GM12878 (cell line): ENCODE measurements around the gene TNFAIP3. TPM values are rescaled to one million over a fixed set of nuclear protein-coding genes. Genes with fewer than 3 reads are reported as not detected.
A peak's percentile ranks its signal among the peaks of the same experiment; 100 is the strongest.

Experiments
- ATAC-seq: fragments of 200-7000 bp; cut with Tn5 transposase; 3 replicates; pipeline ENCODE4 v1.9.1; 2020; ENCODE audit warnings: mild to moderate bottlenecking, moderate library complexity
- BruUV-seq: library from RNA; stranded (reverse); fragments of 400-500 nt; replicated peaks from 2 replicates; lab custom pipeline; 2021; lab: Mats Ljungman, UMichigan
- CTCF ChIA-PET: fragments of 300-600 bp; sonication (Branson Sonifier 250); formaldehyde crosslinking; extraction: SDS; loops from one replicate; lab custom pipeline; 2021; ENCODE audit warnings: inconsistent platforms; lab: Yijun Ruan, JAX
- POLR2A ChIA-PET: fragments of 350-600 bp; formaldehyde crosslinking; extraction: SDS; loops from one replicate; lab custom pipeline; 2021; ENCODE audit warnings: inconsistent platforms; lab: Charles Lee
- RAD21 ChIA-PET: fragments of 300-600 bp; sonication (Branson Sonifier 250); formaldehyde crosslinking; loops from one replicate; lab custom pipeline; 2023; ENCODE audit warnings: antibody characterized with exemption; ENCODE audit not compliant: unreplicated experiment; lab: Charles Lee
- SMC1A ChIA-PET: fragments of 300-600 bp; sonication (Branson Sonifier 250); formaldehyde crosslinking; loops from one replicate; lab custom pipeline; 2023; ENCODE audit not compliant: unreplicated experiment, uncharacterized antibody; lab: Charles Lee
- DNase-seq: peaks from one replicate; pipeline ENCODE4 v3.0.0-alpha.2; 2011; ENCODE audit warnings: low read depth, low spot score
- FAIRE-seq: peaks from 3 replicates; lab custom pipeline; 2011; peaks lifted over from hg19 to GRCh38; lab: Jason Lieb, UNC
- H2AFZ ChIP-seq: 2 replicates; pipeline ENCODE4 v1.6.0; 2011; ENCODE audit warnings: low read depth, low read length, control low read depth; ENCODE audit not compliant: control insufficient read depth
- H3K27ac ChIP-seq: 2 replicates; pipeline ENCODE4 v1.5.1; 2011; ENCODE audit warnings: control low read depth; ENCODE audit not compliant: control insufficient read depth, insufficient read depth
- H3K27me3 ChIP-seq, 2 experiments: replicated peaks in 1 of 2; 2 replicates each; pipeline versions ENCODE4 v1.6.0 to v1.6.1; 2011; ENCODE audit warnings: low read length in 1 of 2; ENCODE audit not compliant: control insufficient read depth in 2 of 2, insufficient read depth in 2 of 2
- H3K36me3 ChIP-seq, 2 experiments: 2 replicates each; pipeline ENCODE4 v1.5.1; 2011; ENCODE audit warnings: low read length in 1 of 2; ENCODE audit not compliant: control insufficient read depth in 2 of 2, insufficient read depth in 2 of 2
- H3K4me1 ChIP-seq: 2 replicates; pipeline ENCODE4 v1.6.1; 2011; ENCODE audit warnings: mild to moderate bottlenecking, low read length, moderate library complexity, mixed read lengths; ENCODE audit not compliant: control insufficient read depth, insufficient read depth
- H3K4me2 ChIP-seq: 2 replicates; pipeline ENCODE4 v1.6.0; 2011; ENCODE audit warnings: control low read depth; ENCODE audit not compliant: control insufficient read depth, insufficient read depth
- H3K4me3 ChIP-seq: fragments of 200-600 bp; sonication (generic); 2 replicates; pipeline ENCODE4 v1.5.1; 2016
- H3K79me2 ChIP-seq: 2 replicates; pipeline ENCODE4 v1.6.0; 2011; ENCODE audit warnings: low read length; ENCODE audit not compliant: control insufficient read depth, insufficient read depth
- H3K9ac ChIP-seq: 2 replicates; pipeline ENCODE4 v1.8.0; 2011; ENCODE audit warnings: low read length, control low read depth, mixed read lengths; ENCODE audit not compliant: control insufficient read depth, insufficient read depth
- H3K9me3 ChIP-seq: replicated peaks from 3 replicates; pipeline ENCODE4 v1.5.1; 2011; ENCODE audit warnings: mild to moderate bottlenecking, low read length; ENCODE audit not compliant: control insufficient read depth, insufficient read depth
- H4K20me1 ChIP-seq: 2 replicates; pipeline ENCODE4 v1.6.0; 2011; ENCODE audit not compliant: control insufficient read depth, insufficient read depth
- ATF2 ChIP-seq: IDR thresholded peaks from 2 replicates; pipeline ENCODE4 v1.6.1; 2012; ENCODE audit warnings: low read length, inconsistent platforms
- BCL11A ChIP-seq: IDR thresholded peaks from 2 replicates; pipeline ENCODE4 v1.6.1; 2011; ENCODE audit warnings: low read depth, low read length
- CTCF ChIP-seq, 3 experiments: IDR thresholded peaks in 2 of 3; conservative IDR thresholded peaks in 1 of 3; 2 replicates each; pipeline ENCODE4 v1.5.1; 2011; ENCODE audit warnings: low read depth in 3 of 3, low read length in 3 of 3, mild to moderate bottlenecking in 3 of 3, control low read depth in 2 of 3, moderate library complexity in 2 of 3, inconsistent platforms in 1 of 3, mixed read lengths in 1 of 3; ENCODE audit not compliant: control insufficient read depth in 2 of 3, insufficient read depth in 1 of 3; ENCODE audit errors: extremely low read depth in 1 of 3
- EP300 ChIP-seq, 2 experiments: fragments of 150-350 bp in 1 of 2; IDR thresholded peaks; 2 replicates each; pipeline ENCODE4 v1.6.1; 2011 to 2012; ENCODE audit warnings: low read depth in 2 of 2, low read length in 2 of 2, borderline replicate concordance in 1 of 2, improper control_type of control experiment in 1 of 2, inconsistent platforms in 1 of 2; ENCODE audit not compliant: control insufficient read depth in 1 of 2
- SP1 ChIP-seq: IDR thresholded peaks from one replicate; pipeline ENCODE4 v1.6.1; 2011; ENCODE audit warnings: low read depth, low read length
- TARDBP ChIP-seq: IDR thresholded peaks from 2 replicates; pipeline ENCODE4 v1.6.1; 2016; ENCODE audit warnings: borderline replicate concordance
- ZBTB4 ChIP-seq: fragments of 450-650 bp; formaldehyde crosslinking; IDR thresholded peaks from 2 replicates; pipeline ENCODE4 v1.4.0; 2022; ENCODE audit warnings: mild to moderate bottlenecking, moderate library complexity
- WGBS: methylation state at CpG from one replicate; pipeline ENCODE4 v1.1.6; 2016; ENCODE audit warnings: low lambda C conversion rate; ENCODE audit not compliant: insufficient replicate concordance, insufficient coverage; ENCODE audit errors: missing lambda C conversion rate; 5-methylcytosine and 5-hydroxymethylcytosine counted together
- in situ Hi-C: fragments of 300-500 bp; cut with MboI; formaldehyde crosslinking; loops from 9 replicates; pipeline ENCODE4 v1.14.3; 2018; ENCODE audit warnings: mixed read lengths
- intact Hi-C: fragments of 100-400 bp; cut with micrococcal nuclease; formaldehyde crosslinking; loops from one replicate; pipeline ENCODE4 v1.14.2; 2022; ENCODE audit not compliant: unreplicated experiment
- polyA plus RNA-seq, 11 experiments: library from polyadenylated mRNA; depleted of rRNA in 4 of 11; unstranded in 6 of 11; stranded (reverse) in 5 of 11; fragments of >200 nt; fragmentation: Nextera tagmentation in 4 of 11; fragmentation: Illumina TruSeq in 1 of 11; extraction: Ambion mirVana in 4 of 11; extraction: Trizol in 1 of 11; gene quantifications; 1 replicate in 1 of 11; 2 replicates in 10 of 11; pipeline versions ENCODE4 v1.2.1 to v1.2.3, GENCODE V29; 2011 to 2016; ENCODE audit warnings: inconsistent platforms in 2 of 11, missing spikeins in 2 of 11, low read depth in 1 of 11
- total RNA-seq, 4 experiments: library from RNA; depleted of rRNA in 3 of 4; stranded (reverse); fragments of >200 nt in 3 of 4; fragmentation: Illumina TruSeq in 1 of 4; extraction: Trizol in 1 of 4; gene quantifications; 2 replicates each; pipeline versions ENCODE4 v1.2.1 to v1.2.3, GENCODE V29; 2013 to 2021

The TNFAIP3 gene
- total and polyA plus RNA-seq, 10 of the 15 experiments (the other 5 are each of a cell fraction or from before 2014, with no cell fraction given), result 18.0 to 350 (median 127) TPM

GRCh38 chr6:137877113-137877512 lies 10.1 kb downstream of the TNFAIP3 start:
- BruUV-seq, result no TSS peak
- Histone ChIP-seq H4K20me1 (no peaks in the 10 kb centered on the region; the same call in 1 of the 2 replicates), H3K4me1 (peaks cover 10% of the 10 kb centered on the region; the same call in 1 of the 2 replicates), H3K4me3 (peak overlapping the region; percentile 56), H3K27me3 (no peaks in the 10 kb centered on the region), H3K36me3 (peaks cover 50 to 81% of the 10 kb centered on the region in 2 experiments), H3K9ac (peak overlapping the region; percentile 35; the same call in 1 of the 2 replicates), H3K27ac (0 out of 2 replicates have a peak overlapping the region, but pooled peaks have one; percentile 28), H3K9me3 (no peaks in the 10 kb centered on the region), H3K79me2 (peaks cover 94% of the 10 kb centered on the region), H2AFZ (no peak overlapping the region), H3K4me2 (peak overlapping the region; percentile 36)
- RAD21 ChIA-PET, result interaction anchor here (0.8 to 20.6 kb wide), 18 partner anchors 9 to 789 kb away, joined by 3 to 774 read pairs (median 7); partner anchors contain the start of gene TNFAIP3
- CTCF ChIA-PET, result interaction anchor here (0.8 to 24.0 kb wide), 14 partner anchors 8 to 171 kb away, joined by 3 to 712 read pairs (median 4); no protein-coding TSS in a partner anchor
- intact Hi-C loops, result no loop called here
- SMC1A ChIA-PET, result interaction anchor here (0.6 to 30.6 kb wide), 25 partner anchors 8 to 180 kb away, joined by 3 to 1237 read pairs (median 4); partner anchors contain the start of gene TNFAIP3
- whole genome bisulfite sequencing, result 87% methylated on average over 3 of the region's 3 CpGs
- no peak for DNase-seq
- ATAC-seq, result no peak
- POLR2A ChIA-PET, result interaction anchor here (0.7 to 3.7 kb wide), 12 partner anchors 10 to 73 kb away, joined by 3 to 41 read pairs (median 5); no protein-coding TSS in a partner anchor
- no peak for TF ChIP-seq SP1
- TF ChIP-seq BCL11A, result no peak
- no peak for TF ChIP-seq EP300 (IDR thresholded peaks at IDR 0.05; ENCODE audit: borderline replicate concordance in 1 of 2, control insufficient read depth in 1 of 2, low read depth in 2 of 2, low read length in 2 of 2)
- TF ChIP-seq TARDBP, result no peak
- no peak for TF ChIP-seq ZBTB4 (CRISPR knock-in tag)
- TF ChIP-seq ATF2, result 0 out of 2 replicates have a peak, but pooled peaks have one; percentile 5
- TF ChIP-seq CTCF (IDR thresholded peaks at IDR 0.05 in 2 of 3, conservative IDR thresholded peaks at IDR 0.05 in 1 of 3; ENCODE audit: control insufficient read depth in 2 of 3, extremely low read depth in 1 of 3, insufficient read depth in 1 of 3, low read depth in 3 of 3, low read length in 3 of 3), result no peak
- TF ChIP-seq, all 136 proteins: peak for 1
- in situ Hi-C loops, result loop anchor here (10.0 kb wide), 1 partner anchor 238 kb away; no protein-coding TSS in a partner anchor
- FAIRE-seq, result no peak
